Astrocyte (in vitro differentiated cells and primary cell): ENCODE measurements around the gene PXDN. TPM values are rescaled to one million over a fixed set of nuclear protein-coding genes. Genes with fewer than 3 reads are reported as not detected.

Experiments used
- DNase-seq: peaks from one replicate; pipeline ENCODE4 v3.0.0-alpha.2; 2010; ENCODE audit warnings: low read depth
- FAIRE-seq: peaks from 2 replicates; lab custom pipeline; 2011; peaks lifted over from hg19 to GRCh38; lab: Jason Lieb, UNC
- H2AFZ ChIP-seq: 2 replicates; pipeline ENCODE4 v1.6.0; 2012; ENCODE audit warnings: low read depth, low read length, inconsistent platforms
- H3K27ac ChIP-seq: 2 replicates; pipeline ENCODE4 v1.5.1; 2011; ENCODE audit warnings: low read depth, low read length, inconsistent platforms
- H3K27me3 ChIP-seq: 2 replicates; pipeline ENCODE4 v1.6.0; 2011; ENCODE audit warnings: low read length, inconsistent platforms; ENCODE audit not compliant: insufficient read depth
- H3K36me3 ChIP-seq: 2 replicates; pipeline ENCODE4 v1.5.1; 2011; ENCODE audit warnings: low read length, inconsistent platforms; ENCODE audit not compliant: insufficient read depth
- H3K4me1 ChIP-seq: 2 replicates; pipeline ENCODE4 v1.5.1; 2011; ENCODE audit warnings: low read length, inconsistent platforms; ENCODE audit not compliant: insufficient read depth
- H3K4me2 ChIP-seq: 2 replicates; pipeline ENCODE4 v1.6.0; 2012; ENCODE audit warnings: low read length, inconsistent platforms
- H3K4me3 ChIP-seq: 2 replicates; pipeline ENCODE4 v1.5.1; 2011; ENCODE audit warnings: low read depth, mild to moderate bottlenecking, low read length, inconsistent platforms; ENCODE audit not compliant: insufficient read depth
- H3K79me2 ChIP-seq: 2 replicates; pipeline ENCODE4 v1.6.0; 2012; ENCODE audit warnings: mild to moderate bottlenecking, low read length, inconsistent platforms; ENCODE audit not compliant: insufficient read depth
- H3K9ac ChIP-seq: 2 replicates; pipeline ENCODE4 v1.6.0; 2012; ENCODE audit warnings: mild to moderate bottlenecking, low read length, inconsistent platforms
- H3K9me3 ChIP-seq: 2 replicates; pipeline ENCODE4 v1.5.1; 2012; ENCODE audit warnings: low read depth, mild to moderate bottlenecking, low read length, inconsistent platforms; ENCODE audit not compliant: insufficient read depth
- H4K20me1 ChIP-seq: 2 replicates; pipeline ENCODE4 v1.6.0; 2012; ENCODE audit warnings: low read length, inconsistent platforms; ENCODE audit not compliant: insufficient read depth
- H3K27ac Mint-ChIP-seq: one replicate; pipeline ENCODE4 v1.8.0; 2021; ENCODE audit warnings: mild to moderate bottlenecking, mixed read lengths; ENCODE audit not compliant: unreplicated experiment
- H3K27me3 Mint-ChIP-seq: one replicate; pipeline ENCODE4 v1.8.0; 2021; ENCODE audit warnings: low read depth, mixed read lengths; ENCODE audit not compliant: unreplicated experiment
- H3K36me3 Mint-ChIP-seq: one replicate; pipeline ENCODE4 v1.8.0; 2021; ENCODE audit warnings: low read depth, mixed read lengths; ENCODE audit not compliant: unreplicated experiment
- H3K4me1 Mint-ChIP-seq: one replicate; pipeline ENCODE4 v1.8.0; 2021; ENCODE audit warnings: low read depth, mixed read lengths; ENCODE audit not compliant: unreplicated experiment
- H3K4me3 Mint-ChIP-seq: one replicate; pipeline ENCODE4 v1.8.0; 2021; ENCODE audit warnings: mild to moderate bottlenecking, moderate library complexity, mixed read lengths; ENCODE audit not compliant: unreplicated experiment
- H3K9me3 Mint-ChIP-seq: one replicate; pipeline ENCODE4 v1.8.0; 2021; ENCODE audit warnings: mild to moderate bottlenecking, mixed read lengths; ENCODE audit not compliant: unreplicated experiment
- CTCF ChIP-seq: IDR thresholded peaks from 2 replicates; pipeline ENCODE4 v1.5.1; 2011; ENCODE audit warnings: low read depth, mild to moderate bottlenecking, inconsistent platforms, low read length, moderate library complexity; ENCODE audit not compliant: insufficient read depth
- EZH2 ChIP-seq: IDR thresholded peaks from 2 replicates; pipeline ENCODE4 v1.6.1; 2012; ENCODE audit warnings: mild to moderate bottlenecking, low read length, inconsistent platforms; ENCODE audit not compliant: insufficient read depth
- total RNA-seq: library from RNA; stranded (reverse); gene quantifications from 2 replicates; pipeline ENCODE4 v1.2.1, GENCODE V29; 2021

Gene PXDN
- total RNA-seq, 1 donor from 2014 or later = 417 TPM

GRCh38 chr2:1682181-1682440 is 62.2 kb downstream of the PXDN start:
- no peak overlapping the region for H2AFZ ChIP-seq
- H3K27ac ChIP-seq = no peak overlapping the region
- H3K27me3 ChIP-seq = no peaks in the 10 kb centered on the region
- no peak overlapping the region for H3K9ac ChIP-seq
- TF ChIP-seq EZH2 (no peak), CTCF (no peak)
- H3K4me2 ChIP-seq = no peak overlapping the region
- H3K9me3 Mint-ChIP-seq = no peaks in the 10 kb centered on the region
- no peak for FAIRE-seq
- H3K27me3 Mint-ChIP-seq = no peaks in the 10 kb centered on the region
- peaks cover 20% of the 10 kb centered on the region for H3K79me2 ChIP-seq
- H3K36me3 Mint-ChIP-seq = peaks cover 20% of the 10 kb centered on the region
- peaks cover 3% of the 10 kb centered on the region for H4K20me1 ChIP-seq
- no peak overlapping the region for H3K4me3 Mint-ChIP-seq
- no peak overlapping the region for H3K27ac Mint-ChIP-seq
- peaks cover 41% of the 10 kb centered on the region for H3K36me3 ChIP-seq
- DNase-seq = no peak
- no peak overlapping the region for H3K4me3 ChIP-seq
- H3K4me1 Mint-ChIP-seq = peaks cover 14% of the 10 kb centered on the region
- peaks cover 21% of the 10 kb centered on the region for H3K4me1 ChIP-seq
- no peaks in the 10 kb centered on the region for H3K9me3 ChIP-seq

GRCh38 chr2:1681323-1682180 is 62.8 kb downstream of the PXDN start:
- Histone ChIP-seq H3K9ac (no peak overlapping the region), H3K79me2 (peaks cover 23% of the 10 kb centered on the region), H3K27me3 (no peaks in the 10 kb centered on the region), H3K4me1 (peaks cover 15% of the 10 kb centered on the region), H4K20me1 (peaks cover 3% of the 10 kb centered on the region), H3K4me2 (no peak overlapping the region), H2AFZ (no peak overlapping the region), H3K27ac (no peak overlapping the region), H3K36me3 (peaks cover 47% of the 10 kb centered on the region), H3K9me3 (no peaks in the 10 kb centered on the region), H3K4me3 (no peak overlapping the region)
- FAIRE-seq (no peak), DNase-seq (no peak)
- Mint-ChIP-seq H3K27ac (no peak overlapping the region), H3K4me1 (peaks cover 10% of the 10 kb centered on the region), H3K27me3 (no peaks in the 10 kb centered on the region), H3K4me3 (no peak overlapping the region), H3K9me3 (no peaks in the 10 kb centered on the region), H3K36me3 (peaks cover 19% of the 10 kb centered on the region)
- TF ChIP-seq CTCF = no peak
- TF ChIP-seq EZH2 = no peak

GRCh38 chr2:1681017-1681318 is 63.3 kb downstream of the PXDN start:
- DNase-seq = no peak
- H3K9ac ChIP-seq = no peak overlapping the region
- no peaks in the 10 kb centered on the region for H3K27me3 ChIP-seq
- H3K36me3 ChIP-seq = peaks cover 51% of the 10 kb centered on the region
- H3K4me1 ChIP-seq = peaks cover 15% of the 10 kb centered on the region
- Mint-ChIP-seq H3K4me1 (peaks cover 4% of the 10 kb centered on the region), H3K4me3 (no peak overlapping the region), H3K27ac (no peak overlapping the region), H3K9me3 (no peaks in the 10 kb centered on the region), H3K36me3 (peaks cover 15% of the 10 kb centered on the region), H3K27me3 (no peaks in the 10 kb centered on the region)
- TF ChIP-seq CTCF (no peak), EZH2 (no peak)
- no peaks in the 10 kb centered on the region for H4K20me1 ChIP-seq
- H3K27ac ChIP-seq = no peak overlapping the region
- no peak for FAIRE-seq
- peaks cover 21% of the 10 kb centered on the region for H3K79me2 ChIP-seq
- H3K4me2 ChIP-seq = no peak overlapping the region
- no peak overlapping the region for H2AFZ ChIP-seq
- no peaks in the 10 kb centered on the region for H3K9me3 ChIP-seq
- no peak overlapping the region for H3K4me3 ChIP-seq
